B cell (primary cell): ENCODE results near the gene TIGD1. TPM values are rescaled to one million over a fixed set of nuclear protein-coding genes. Genes with fewer than 3 reads are reported as not detected.

Source experiments
- ATAC-seq: fragments of 200-7000 bp; cut with Tn5 transposase; one replicate; pipeline ENCODE4 v1.10.0; 2021; ENCODE audit warnings: low read depth, mild to moderate bottlenecking, moderate number of reproducible peaks, moderate library complexity
- CTCF ChIA-PET: fragments of 350-600 bp; sonication (Branson Sonifier 250); formaldehyde crosslinking; loops from one replicate; lab custom pipeline; 2021; ENCODE audit warnings: antibody characterized with exemption, inconsistent platforms; lab: Charles Lee
- POLR2A ChIA-PET: fragments of 350-600 bp; sonication (Branson Sonifier 250); formaldehyde crosslinking; loops from one replicate; lab custom pipeline; 2021; ENCODE audit warnings: antibody characterized with exemption; lab: Charles Lee
- DNase-seq: peaks from one replicate; pipeline ENCODE4 v3.0.0; 2013
- H2AFZ ChIP-seq: 2 replicates; pipeline ENCODE4 v1.6.1; 2012; ENCODE audit warnings: mild to moderate bottlenecking, low read depth, low read length; ENCODE audit not compliant: insufficient read depth, poor library complexity, severe bottlenecking
- H3K27ac ChIP-seq, 2 donors: 1 replicate in 1 of 2; 2 replicates in 1 of 2; pipeline ENCODE4 v1.5.1; 2012 to 2013; ENCODE audit warnings: low read length in 2 of 2, mild to moderate bottlenecking in 2 of 2, moderate library complexity in 1 of 2
- H3K27me3 ChIP-seq, 4 experiments: fragments of 200-600 bp in 1 of 4; sonication (generic) in 1 of 4; replicated peaks in 1 of 4; 1 replicate in 2 of 4; 2 replicates in 2 of 4; pipeline versions ENCODE4 v1.6.1 to v1.7.0; 2013 to 2016; ENCODE audit warnings: low read length in 3 of 4, mild to moderate bottlenecking in 2 of 4, mixed read lengths in 1 of 4, moderate library complexity in 1 of 4; ENCODE audit not compliant: insufficient read depth in 4 of 4, control insufficient read depth in 3 of 4; ENCODE audit errors: control extremely low read depth in 1 of 4
- H3K36me3 ChIP-seq, 2 experiments: replicated peaks in 1 of 2; 1 replicate in 1 of 2; 2 replicates in 1 of 2; pipeline versions ENCODE4 v1.6.1 to v1.7.1; 2013; ENCODE audit warnings: low read length in 1 of 2; ENCODE audit not compliant: insufficient read depth in 2 of 2, control insufficient read depth in 1 of 2; ENCODE audit errors: control extremely low read depth in 1 of 2, extremely low read depth in 1 of 2
- H3K4me1 ChIP-seq, 2 donors: fragments of 200-600 bp in 1 of 2; sonication (generic) in 1 of 2; 1 replicate in 1 of 2; 2 replicates in 1 of 2; pipeline versions ENCODE4 v1.5.1 to v1.6.1; 2013 to 2017; ENCODE audit warnings: low read length in 2 of 2; ENCODE audit not compliant: control insufficient read depth in 2 of 2, insufficient read depth in 2 of 2
- H3K4me2 ChIP-seq: replicated peaks from 2 replicates; pipeline ENCODE3; 2012; ENCODE audit warnings: mild to moderate bottlenecking, low read depth, low read length; ENCODE audit not compliant: poor library complexity, severe bottlenecking
- H3K4me3 ChIP-seq, 5 experiments: fragments of 200-600 bp in 1 of 5; sonication (generic) in 1 of 5; 1 replicate in 3 of 5; 2 replicates in 2 of 5; pipeline versions ENCODE4 v1.5.1 to v1.7.0; 2011 to 2016; ENCODE audit warnings: low read length in 4 of 5, mild to moderate bottlenecking in 4 of 5, low read depth in 2 of 5, control low read depth in 1 of 5, moderate library complexity in 1 of 5; ENCODE audit not compliant: insufficient read depth in 1 of 5; ENCODE audit errors: control extremely low read depth in 1 of 5, extremely low read depth in 1 of 5
- H3K79me2 ChIP-seq: fragments of 200-600 bp; sonication (generic); one replicate; pipeline ENCODE4 v1.6.0; 2016; ENCODE audit warnings: low read length; ENCODE audit not compliant: control insufficient read depth, insufficient read depth
- H3K9ac ChIP-seq: fragments of 200-600 bp; sonication (generic); 2 replicates; pipeline ENCODE4 v1.6.1; 2017; ENCODE audit warnings: mild to moderate bottlenecking, low read length, moderate library complexity
- H3K9me3 ChIP-seq, 3 donors: one replicate each; pipeline versions ENCODE4 v1.6.1 to v1.7.1; 2013; ENCODE audit warnings: low read length in 2 of 3; ENCODE audit not compliant: control insufficient read depth in 2 of 3, insufficient read depth in 1 of 3; ENCODE audit errors: control extremely low read depth in 1 of 3
- H4K20me1 ChIP-seq: 2 replicates; pipeline ENCODE4 v1.6.0; 2012; ENCODE audit warnings: mild to moderate bottlenecking, low read length; ENCODE audit not compliant: insufficient read depth, control insufficient read depth, poor library complexity, severe bottlenecking
- H3K27ac Mint-ChIP-seq: one replicate; pipeline ENCODE4 v1.8.0; 2021; ENCODE audit warnings: mixed read lengths
- H3K27me3 Mint-ChIP-seq: one replicate; pipeline ENCODE4 v1.8.0; 2021; ENCODE audit warnings: mixed read lengths
- H3K4me1 Mint-ChIP-seq: one replicate; pipeline ENCODE4 v1.8.0; 2021; ENCODE audit warnings: mixed read lengths
- H3K4me3 Mint-ChIP-seq: one replicate; pipeline ENCODE4 v1.8.0; 2021; ENCODE audit warnings: mixed read lengths
- H3K9me3 Mint-ChIP-seq: one replicate; pipeline ENCODE4 v1.8.0; 2022; ENCODE audit warnings: mixed read lengths; ENCODE audit not compliant: insufficient read depth
- EZH2 ChIP-seq: IDR thresholded peaks from 2 replicates; pipeline ENCODE4 v1.6.1; 2012; ENCODE audit warnings: borderline replicate concordance, low read depth, mild to moderate bottlenecking, moderate library complexity, low read length; ENCODE audit not compliant: insufficient read depth, poor library complexity, severe bottlenecking
- WGBS: methylation state at CpG from one replicate; pipeline ENCODE4 v1.1.5; 2013; ENCODE audit warnings: missing lambda C conversion rate; ENCODE audit not compliant: insufficient coverage; 5-methylcytosine and 5-hydroxymethylcytosine counted together
- intact Hi-C: fragments of 100-400 bp; cut with micrococcal nuclease; formaldehyde crosslinking; loops from one replicate; pipeline ENCODE4 v1.10.0; 2022
- polyA plus RNA-seq: library from polyadenylated mRNA; depleted of rRNA; stranded (reverse); fragments of >200 nt; gene quantifications from 2 replicates; pipeline ENCODE4 v1.2.3, GENCODE V29; 2012
- total RNA-seq, 2 donors: library from RNA; stranded (reverse); fragments of 120-200 nt in 1 of 2; gene quantifications; 1 replicate in 1 of 2; 2 replicates in 1 of 2; pipeline versions ENCODE4 v1.2.3 to v1.2.4, GENCODE V29; 2013 to 2022
- TF ChIP-seq, protein P1 (sequence below): fragments of 200-600 bp; IDR thresholded peaks from one replicate; pipeline ENCODE4 v1.8.0; 2022; ENCODE audit warnings: antibody characterized with exemption, mild to moderate bottlenecking

Gene TIGD1
- total and polyA plus RNA-seq, 2 donors (not counting 1 experiment from before 2014, with no cell fraction given), result 7.6 to 13.6 TPM

DNA sequence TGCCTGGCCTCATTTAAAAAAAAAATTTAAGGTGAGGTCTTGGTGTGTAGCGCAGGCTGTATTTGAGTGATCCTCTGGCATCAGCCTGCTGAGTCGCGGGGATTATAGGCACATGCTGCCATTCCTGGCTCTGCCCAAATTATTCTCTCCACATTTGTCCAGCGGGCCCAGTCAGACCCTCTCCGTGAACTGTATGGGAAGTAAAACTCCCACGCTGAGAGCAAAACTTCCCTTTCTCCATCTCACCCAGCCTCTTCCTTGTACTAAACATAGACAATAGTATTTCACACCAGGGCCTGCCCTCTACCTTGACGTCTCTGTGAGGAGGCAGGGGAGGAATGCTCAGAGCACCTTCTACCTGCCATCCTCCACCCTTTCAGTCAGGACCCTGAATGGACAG is 37.2 kb upstream of the TIGD1 start:
- peaks cover 0 to 13% of the 10 kb centered on the region in 2 experiments for H3K36me3 ChIP-seq
- Mint-ChIP-seq H3K27me3 (no peaks in the 10 kb centered on the region), H3K4me1 (no peaks in the 10 kb centered on the region), H3K9me3 (no peaks in the 10 kb centered on the region), H3K27ac (no peak overlapping the region), H3K4me3 (no peak overlapping the region)
- H4K20me1 ChIP-seq, result no peaks in the 10 kb centered on the region
- no peaks in the 10 kb centered on the region for H3K4me1 ChIP-seq
- H3K9ac ChIP-seq, result no peak overlapping the region
- peaks cover 0 to 4% (median 0%) of the 10 kb centered on the region in 3 donors for H3K9me3 ChIP-seq
- intact Hi-C loops, result no loop called here
- DNase-seq (no peak), ATAC-seq (no peak)
- no peaks in the 10 kb centered on the region for H3K27me3 ChIP-seq
- TF ChIP-seq EZH2, result no peak
- TF ChIP-seq, protein P1, sequence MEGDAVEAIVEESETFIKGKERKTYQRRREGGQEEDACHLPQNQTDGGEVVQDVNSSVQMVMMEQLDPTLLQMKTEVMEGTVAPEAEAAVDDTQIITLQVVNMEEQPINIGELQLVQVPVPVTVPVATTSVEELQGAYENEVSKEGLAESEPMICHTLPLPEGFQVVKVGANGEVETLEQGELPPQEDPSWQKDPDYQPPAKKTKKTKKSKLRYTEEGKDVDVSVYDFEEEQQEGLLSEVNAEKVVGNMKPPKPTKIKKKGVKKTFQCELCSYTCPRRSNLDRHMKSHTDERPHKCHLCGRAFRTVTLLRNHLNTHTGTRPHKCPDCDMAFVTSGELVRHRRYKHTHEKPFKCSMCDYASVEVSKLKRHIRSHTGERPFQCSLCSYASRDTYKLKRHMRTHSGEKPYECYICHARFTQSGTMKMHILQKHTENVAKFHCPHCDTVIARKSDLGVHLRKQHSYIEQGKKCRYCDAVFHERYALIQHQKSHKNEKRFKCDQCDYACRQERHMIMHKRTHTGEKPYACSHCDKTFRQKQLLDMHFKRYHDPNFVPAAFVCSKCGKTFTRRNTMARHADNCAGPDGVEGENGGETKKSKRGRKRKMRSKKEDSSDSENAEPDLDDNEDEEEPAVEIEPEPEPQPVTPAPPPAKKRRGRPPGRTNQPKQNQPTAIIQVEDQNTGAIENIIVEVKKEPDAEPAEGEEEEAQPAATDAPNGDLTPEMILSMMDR, result no peak
- 88% methylated on average over 5 of the region's 7 CpGs for WGBS
- no peak overlapping the region for H3K27ac ChIP-seq
- ChIA-PET CTCF (no interaction called here), POLR2A (no interaction called here)
- no peak overlapping the region for H3K4me3 ChIP-seq
- no peak overlapping the region for H3K4me2 ChIP-seq
- H3K79me2 ChIP-seq, result no peaks in the 10 kb centered on the region
- no peak overlapping the region for H2AFZ ChIP-seq

DNA sequence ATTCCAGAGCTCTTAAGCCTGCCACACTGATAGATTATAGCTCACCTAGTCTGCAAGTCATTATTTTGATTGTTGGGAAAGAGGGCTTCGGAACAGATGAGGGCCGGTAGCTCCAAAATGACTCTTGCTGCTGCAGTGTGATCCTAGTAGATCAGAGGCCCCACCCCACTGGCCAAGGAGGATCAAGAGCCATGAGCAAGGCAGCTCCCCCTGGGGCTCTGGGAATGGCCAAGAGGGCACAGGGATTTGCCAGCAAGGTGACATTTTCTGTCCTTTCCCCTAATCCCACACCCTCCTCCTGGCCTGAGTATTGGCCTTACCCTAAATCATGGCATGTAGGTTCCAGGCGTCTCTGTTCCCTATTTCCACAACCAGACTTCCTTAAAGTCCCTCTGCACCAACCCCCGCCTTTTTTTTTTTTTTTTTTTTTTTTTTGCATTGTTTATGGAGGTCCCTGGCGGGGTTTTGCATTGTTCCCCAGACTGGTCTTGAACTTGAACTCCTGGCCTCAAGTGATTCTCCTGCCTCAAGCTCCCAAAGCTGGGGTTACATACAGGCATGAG is 36.7 kb upstream of the TIGD1 start:
- ChIA-PET POLR2A (no interaction called here), CTCF (interaction anchor here (1.1 kb wide), 1 partner anchor 16 kb away, joined by 3 read pairs; no protein-coding TSS in a partner anchor)
- Histone ChIP-seq H3K9ac (no peak overlapping the region), H3K4me3 (no peak overlapping the region), H3K27ac (no peak overlapping the region), H3K4me2 (no peak overlapping the region), H3K9me3 (peaks cover 0 to 4% (median 0%) of the 10 kb centered on the region in 3 donors), H3K27me3 (no peaks in the 10 kb centered on the region), H3K79me2 (no peaks in the 10 kb centered on the region), H3K4me1 (no peaks in the 10 kb centered on the region), H2AFZ (no peak overlapping the region), H4K20me1 (no peaks in the 10 kb centered on the region), H3K36me3 (peaks cover 0 to 16% of the 10 kb centered on the region in 2 experiments)
- H3K4me1 Mint-ChIP-seq, result no peaks in the 10 kb centered on the region
- no peak overlapping the region for H3K27ac Mint-ChIP-seq
- no peak for TF ChIP-seq EZH2
- no peak for DNase-seq
- intact Hi-C loops, result no loop called here
- no peaks in the 10 kb centered on the region for H3K9me3 Mint-ChIP-seq
- no peaks in the 10 kb centered on the region for H3K27me3 Mint-ChIP-seq
- H3K4me3 Mint-ChIP-seq, result no peak overlapping the region
- no peak for ATAC-seq
- 89% methylated on average over 3 of the region's 5 CpGs for WGBS
